Liver (tissue), 9 donors: ENCODE measurements around the gene CTSS. TPM values are rescaled to one million over a fixed set of nuclear protein-coding genes. Genes with fewer than 3 reads are reported as not detected.
"Not testable (repeated sequence)": the region's sequence is repeated elsewhere in the genome, so short reads cannot be mapped to it uniquely, and the experiment has no call there.

Experiments used
- DNase-seq: peaks from one replicate; pipeline ENCODE4 v3.0.0-alpha.2; 2017; ENCODE audit warnings: low spot score
- H3K27ac ChIP-seq, 2 donors: one replicate each; pipeline ENCODE4 v1.7.0; 2013; ENCODE audit warnings: inconsistent platforms in 2 of 2, low read length in 2 of 2, control low read depth in 1 of 2, low read depth in 1 of 2, mild to moderate bottlenecking in 1 of 2
- H3K27me3 ChIP-seq, 4 donors: one replicate each; pipeline versions ENCODE4 v1.6.1 to v1.7.0; 2013; ENCODE audit warnings: low read length in 3 of 4, inconsistent platforms in 1 of 4, mild to moderate bottlenecking in 1 of 4, moderate library complexity in 1 of 4; ENCODE audit not compliant: control insufficient read depth in 4 of 4, insufficient read depth in 4 of 4
- H3K36me3 ChIP-seq, 4 donors: one replicate each; pipeline versions ENCODE4 v1.6.1 to v1.7.0; 2013; ENCODE audit warnings: low read length in 3 of 4, mild to moderate bottlenecking in 3 of 4, low read depth in 1 of 4, moderate library complexity in 1 of 4; ENCODE audit not compliant: control insufficient read depth in 4 of 4, insufficient read depth in 3 of 4
- H3K4me1 ChIP-seq, 4 donors: one replicate each; pipeline versions ENCODE4 v1.6.1 to v1.7.0; 2013; ENCODE audit warnings: low read length in 3 of 4, mild to moderate bottlenecking in 3 of 4, moderate library complexity in 1 of 4; ENCODE audit not compliant: control insufficient read depth in 4 of 4, insufficient read depth in 4 of 4
- H3K4me3 ChIP-seq, 3 donors: one replicate each; pipeline versions ENCODE4 v1.6.1 to v1.7.0; 2013; ENCODE audit warnings: low read length in 3 of 3, control low read depth in 1 of 3, low read depth in 1 of 3, mild to moderate bottlenecking in 1 of 3
- H3K9ac ChIP-seq, 2 donors: one replicate each; pipeline ENCODE4 v1.7.0; 2013; ENCODE audit warnings: low read length in 2 of 2, mild to moderate bottlenecking in 2 of 2, moderate library complexity in 2 of 2, control low read depth in 1 of 2, low read depth in 1 of 2
- H3K9me3 ChIP-seq, 4 donors: one replicate each; pipeline versions ENCODE4 v1.6.1 to v1.7.0; 2013; ENCODE audit warnings: low read length in 3 of 4; ENCODE audit not compliant: control insufficient read depth in 4 of 4
- EGR1 ChIP-seq, 2 donors: IDR thresholded peaks; 2 replicates each; pipeline ENCODE4 v1.6.1; 2016 to 2018; ENCODE audit warnings: antibody characterized with exemption in 2 of 2, low read depth in 2 of 2
- FOXA1 ChIP-seq: IDR thresholded peaks from 2 replicates; pipeline ENCODE4 v1.6.1; 2016; ENCODE audit warnings: antibody characterized with exemption
- FOXA2 ChIP-seq: IDR thresholded peaks from 2 replicates; pipeline ENCODE4 v1.6.1; 2016; ENCODE audit warnings: antibody characterized with exemption
- GABPA ChIP-seq, 2 donors: IDR thresholded peaks in 1 of 2; conservative IDR thresholded peaks in 1 of 2; 2 replicates each; pipeline ENCODE4 v1.6.1; 2016; ENCODE audit warnings: antibody characterized with exemption in 2 of 2, mild to moderate bottlenecking in 1 of 2, moderate library complexity in 1 of 2
- HNF4A ChIP-seq, 2 donors: conservative IDR thresholded peaks; 2 replicates each; pipeline ENCODE4 v1.6.1; 2016; ENCODE audit warnings: antibody characterized with exemption in 2 of 2, mild to moderate bottlenecking in 2 of 2
- HNF4G ChIP-seq: IDR thresholded peaks from 2 replicates; pipeline ENCODE4 v1.6.1; 2016; ENCODE audit warnings: antibody characterized with exemption
- JUND ChIP-seq, 2 donors: IDR thresholded peaks; 2 replicates each; pipeline ENCODE4 v1.6.1; 2016; ENCODE audit warnings: antibody characterized with exemption in 2 of 2
- NR2F2 ChIP-seq: IDR thresholded peaks from 2 replicates; pipeline ENCODE4 v1.6.1; 2016; ENCODE audit warnings: antibody characterized with exemption
- RAD21 ChIP-seq, 2 donors: IDR thresholded peaks; 2 replicates each; pipeline ENCODE4 v1.6.1; 2016; ENCODE audit warnings: antibody characterized with exemption in 2 of 2, mild to moderate bottlenecking in 2 of 2
- RXRA ChIP-seq, 2 donors: IDR thresholded peaks; 2 replicates each; pipeline ENCODE4 v1.6.1; 2017 to 2018; ENCODE audit warnings: antibody characterized with exemption in 2 of 2, mild to moderate bottlenecking in 1 of 2
- SP1 ChIP-seq: IDR thresholded peaks from 2 replicates; pipeline ENCODE4 v1.6.1; 2018; ENCODE audit warnings: antibody characterized with exemption, mild to moderate bottlenecking
- TAF1 ChIP-seq: conservative IDR thresholded peaks from 2 replicates; pipeline ENCODE4 v1.6.1; 2016; ENCODE audit warnings: antibody characterized with exemption, mild to moderate bottlenecking
- YY1 ChIP-seq: IDR thresholded peaks from 2 replicates; pipeline ENCODE4 v1.6.1; 2016; ENCODE audit warnings: antibody characterized with exemption, mild to moderate bottlenecking
- WGBS: extraction: QIAGEN DNeasy Blood & Tissue Kit; methylation state at CpG from one replicate; pipeline ENCODE4 v1.1.7; 2013; 5-methylcytosine and 5-hydroxymethylcytosine counted together
- polyA plus RNA-seq, 2 donors: library from polyadenylated mRNA; stranded (reverse) in 1 of 2; unstranded in 1 of 2; fragments of 200-250 nt in 1 of 2; fragments of >200 nt in 1 of 2; fragmentation: Nextera tagmentation in 1 of 2; extraction: Ambion mirVana in 1 of 2; gene quantifications; one replicate each; pipeline versions ENCODE4 v1.2.1 to v1.2.3, GENCODE V29; 2013 to 2015
- total RNA-seq, 2 donors: library from RNA; depleted of rRNA; stranded (reverse); fragments of >200 nt; gene quantifications; one replicate each; pipeline ENCODE4 v1.2.3, GENCODE V29; 2014
- TF ChIP-seq, protein P1 (sequence below): IDR thresholded peaks from 2 replicates; pipeline ENCODE4 v1.6.1; 2016; ENCODE audit warnings: antibody characterized with exemption
- TF ChIP-seq, protein P2 (sequence below): IDR thresholded peaks from 2 replicates; pipeline ENCODE4 v1.6.1; 2016; ENCODE audit warnings: antibody characterized with exemption, mild to moderate bottlenecking
- TF ChIP-seq, protein P3 (sequence below): IDR thresholded peaks from 2 replicates; pipeline ENCODE4 v1.6.1; 2016; ENCODE audit warnings: antibody characterized with exemption
- TF ChIP-seq, protein P4 (sequence below): fragments of 150-350 bp; IDR thresholded peaks from 2 replicates; pipeline ENCODE4 v1.5.1; 2017; ENCODE audit warnings: improper control_type of control experiment, low read depth, low read length; ENCODE audit not compliant: missing input control
- donor health status: healthy.
- donor health status: healthy.
- donor health status: healthy.
- donor health status: healthy.
- donor health status: healthy.

CTSS gene
- total and polyA plus RNA-seq, 4 donors = 17.3 to 122 (median 62.4) TPM

DNA sequence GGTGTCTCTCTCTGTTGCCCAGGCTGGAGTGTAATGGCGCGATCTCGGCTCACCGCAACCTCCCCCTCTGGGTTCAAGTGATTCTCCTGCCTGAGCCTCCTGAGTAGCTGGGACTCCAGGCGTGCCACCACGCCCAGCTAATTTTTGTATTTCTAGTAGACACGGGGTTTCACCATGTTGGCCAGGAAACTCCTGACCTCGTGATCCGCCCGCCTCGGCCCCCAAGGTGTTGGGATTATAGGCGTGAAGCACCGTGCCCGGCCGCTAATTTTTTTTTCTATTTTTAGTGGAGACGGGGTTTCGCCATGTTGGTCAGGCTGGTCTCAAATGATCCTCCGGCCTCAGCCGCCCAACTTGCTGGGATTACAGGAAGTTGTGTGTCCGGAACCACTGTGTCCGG lies 45.5 kb downstream of the CTSS start:
- Histone ChIP-seq H3K27ac (no peak overlapping the region), H3K4me3 (no peak overlapping the region), H3K9ac (no peak overlapping the region), H3K27me3 (no peaks in the 10 kb centered on the region), H3K36me3 (no peaks in the 10 kb centered on the region), H3K9me3 (no peaks in the 10 kb centered on the region), H3K4me1 (no peaks in the 10 kb centered on the region)
- WGBS = 94% methylated on average over 21 of the region's 21 CpGs
- no peak for DNase-seq
- TF ChIP-seq EGR1 (IDR thresholded peaks at IDR 0.05; ENCODE audit: low read depth in 2 of 2) (no peak), RAD21 (IDR thresholded peaks at IDR 0.05) (no peak), FOXA1 (no peak), SP1 (no peak), GABPA (IDR thresholded peaks at IDR 0.05 in 1 of 2, conservative IDR thresholded peaks at IDR 0.05 in 1 of 2) (no peak), NR2F2 (no peak), JUND (IDR thresholded peaks at IDR 0.05) (no peak), RXRA (IDR thresholded peaks at IDR 0.05) (no peak), YY1 (no peak), HNF4A (conservative IDR thresholded peaks at IDR 0.05) (no peak), FOXA2 (no peak), HNF4G (no peak)
- TF ChIP-seq, protein P1, sequence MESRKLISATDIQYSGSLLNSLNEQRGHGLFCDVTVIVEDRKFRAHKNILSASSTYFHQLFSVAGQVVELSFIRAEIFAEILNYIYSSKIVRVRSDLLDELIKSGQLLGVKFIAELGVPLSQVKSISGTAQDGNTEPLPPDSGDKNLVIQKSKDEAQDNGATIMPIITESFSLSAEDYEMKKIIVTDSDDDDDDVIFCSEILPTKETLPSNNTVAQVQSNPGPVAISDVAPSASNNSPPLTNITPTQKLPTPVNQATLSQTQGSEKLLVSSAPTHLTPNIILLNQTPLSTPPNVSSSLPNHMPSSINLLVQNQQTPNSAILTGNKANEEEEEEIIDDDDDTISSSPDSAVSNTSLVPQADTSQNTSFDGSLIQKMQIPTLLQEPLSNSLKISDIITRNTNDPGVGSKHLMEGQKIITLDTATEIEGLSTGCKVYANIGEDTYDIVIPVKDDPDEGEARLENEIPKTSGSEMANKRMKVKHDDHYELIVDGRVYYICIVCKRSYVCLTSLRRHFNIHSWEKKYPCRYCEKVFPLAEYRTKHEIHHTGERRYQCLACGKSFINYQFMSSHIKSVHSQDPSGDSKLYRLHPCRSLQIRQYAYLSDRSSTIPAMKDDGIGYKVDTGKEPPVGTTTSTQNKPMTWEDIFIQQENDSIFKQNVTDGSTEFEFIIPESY = no peak
- TF ChIP-seq, protein P2, sequence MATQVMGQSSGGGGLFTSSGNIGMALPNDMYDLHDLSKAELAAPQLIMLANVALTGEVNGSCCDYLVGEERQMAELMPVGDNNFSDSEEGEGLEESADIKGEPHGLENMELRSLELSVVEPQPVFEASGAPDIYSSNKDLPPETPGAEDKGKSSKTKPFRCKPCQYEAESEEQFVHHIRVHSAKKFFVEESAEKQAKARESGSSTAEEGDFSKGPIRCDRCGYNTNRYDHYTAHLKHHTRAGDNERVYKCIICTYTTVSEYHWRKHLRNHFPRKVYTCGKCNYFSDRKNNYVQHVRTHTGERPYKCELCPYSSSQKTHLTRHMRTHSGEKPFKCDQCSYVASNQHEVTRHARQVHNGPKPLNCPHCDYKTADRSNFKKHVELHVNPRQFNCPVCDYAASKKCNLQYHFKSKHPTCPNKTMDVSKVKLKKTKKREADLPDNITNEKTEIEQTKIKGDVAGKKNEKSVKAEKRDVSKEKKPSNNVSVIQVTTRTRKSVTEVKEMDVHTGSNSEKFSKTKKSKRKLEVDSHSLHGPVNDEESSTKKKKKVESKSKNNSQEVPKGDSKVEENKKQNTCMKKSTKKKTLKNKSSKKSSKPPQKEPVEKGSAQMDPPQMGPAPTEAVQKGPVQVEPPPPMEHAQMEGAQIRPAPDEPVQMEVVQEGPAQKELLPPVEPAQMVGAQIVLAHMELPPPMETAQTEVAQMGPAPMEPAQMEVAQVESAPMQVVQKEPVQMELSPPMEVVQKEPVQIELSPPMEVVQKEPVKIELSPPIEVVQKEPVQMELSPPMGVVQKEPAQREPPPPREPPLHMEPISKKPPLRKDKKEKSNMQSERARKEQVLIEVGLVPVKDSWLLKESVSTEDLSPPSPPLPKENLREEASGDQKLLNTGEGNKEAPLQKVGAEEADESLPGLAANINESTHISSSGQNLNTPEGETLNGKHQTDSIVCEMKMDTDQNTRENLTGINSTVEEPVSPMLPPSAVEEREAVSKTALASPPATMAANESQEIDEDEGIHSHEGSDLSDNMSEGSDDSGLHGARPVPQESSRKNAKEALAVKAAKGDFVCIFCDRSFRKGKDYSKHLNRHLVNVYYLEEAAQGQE = no peak
- TF ChIP-seq, protein P3, sequence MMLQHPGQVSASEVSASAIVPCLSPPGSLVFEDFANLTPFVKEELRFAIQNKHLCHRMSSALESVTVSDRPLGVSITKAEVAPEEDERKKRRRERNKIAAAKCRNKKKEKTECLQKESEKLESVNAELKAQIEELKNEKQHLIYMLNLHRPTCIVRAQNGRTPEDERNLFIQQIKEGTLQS = no peak
- TF ChIP-seq, protein P4, sequence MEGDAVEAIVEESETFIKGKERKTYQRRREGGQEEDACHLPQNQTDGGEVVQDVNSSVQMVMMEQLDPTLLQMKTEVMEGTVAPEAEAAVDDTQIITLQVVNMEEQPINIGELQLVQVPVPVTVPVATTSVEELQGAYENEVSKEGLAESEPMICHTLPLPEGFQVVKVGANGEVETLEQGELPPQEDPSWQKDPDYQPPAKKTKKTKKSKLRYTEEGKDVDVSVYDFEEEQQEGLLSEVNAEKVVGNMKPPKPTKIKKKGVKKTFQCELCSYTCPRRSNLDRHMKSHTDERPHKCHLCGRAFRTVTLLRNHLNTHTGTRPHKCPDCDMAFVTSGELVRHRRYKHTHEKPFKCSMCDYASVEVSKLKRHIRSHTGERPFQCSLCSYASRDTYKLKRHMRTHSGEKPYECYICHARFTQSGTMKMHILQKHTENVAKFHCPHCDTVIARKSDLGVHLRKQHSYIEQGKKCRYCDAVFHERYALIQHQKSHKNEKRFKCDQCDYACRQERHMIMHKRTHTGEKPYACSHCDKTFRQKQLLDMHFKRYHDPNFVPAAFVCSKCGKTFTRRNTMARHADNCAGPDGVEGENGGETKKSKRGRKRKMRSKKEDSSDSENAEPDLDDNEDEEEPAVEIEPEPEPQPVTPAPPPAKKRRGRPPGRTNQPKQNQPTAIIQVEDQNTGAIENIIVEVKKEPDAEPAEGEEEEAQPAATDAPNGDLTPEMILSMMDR = no peak

DNA sequence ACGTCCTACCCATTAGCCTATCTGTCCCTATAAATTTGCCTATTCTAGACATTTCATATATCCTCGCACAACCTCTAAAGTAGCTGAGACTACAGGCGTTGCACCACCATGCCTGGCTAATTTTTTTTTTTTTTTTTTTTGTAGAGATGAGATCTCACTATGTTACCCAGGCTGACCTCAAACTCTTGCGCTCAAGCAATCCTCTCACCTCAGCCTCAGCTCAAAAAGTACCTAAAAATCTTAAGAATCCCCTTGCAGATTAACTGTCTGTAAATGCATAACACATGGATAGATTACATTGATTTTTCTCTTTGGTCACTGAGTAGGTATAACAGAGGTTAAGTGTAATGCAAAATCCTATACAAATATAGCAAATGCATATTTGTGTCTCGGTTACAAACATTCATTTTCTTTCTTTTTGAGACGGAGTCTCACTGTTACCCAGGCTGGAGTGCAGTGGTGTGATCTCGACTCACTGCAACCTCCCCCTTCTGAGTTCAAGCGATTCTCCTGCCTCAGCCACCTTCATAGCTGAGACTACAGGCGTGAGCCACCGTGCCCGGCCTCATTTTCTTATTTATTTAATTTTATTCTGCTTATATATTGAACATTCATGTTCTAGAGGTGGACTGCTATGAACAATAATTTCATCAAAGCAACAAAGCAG lies 47.2 kb downstream of the CTSS start:
- H3K27me3 ChIP-seq = no peaks in the 10 kb centered on the region
- TF ChIP-seq GABPA (IDR thresholded peaks at IDR 0.05 in 1 of 2, conservative IDR thresholded peaks at IDR 0.05 in 1 of 2) (no peak), TAF1 (no peak), FOXA1 (no peak), HNF4G (no peak), EGR1 (IDR thresholded peaks at IDR 0.05; ENCODE audit: low read depth in 2 of 2) (no peak), HNF4A (conservative IDR thresholded peaks at IDR 0.05) (no peak), FOXA2 (no peak), NR2F2 (no peak), JUND (IDR thresholded peaks at IDR 0.05) (no peak), YY1 (no peak)
- TF ChIP-seq, protein P4 = no peak
- TF ChIP-seq, protein P3 = no peak
- 84% methylated on average over 11 of the region's 11 CpGs for WGBS
- no peak overlapping the region for H3K4me3 ChIP-seq
- no peak overlapping the region for H3K9ac ChIP-seq
- H3K27ac ChIP-seq = no peak overlapping the region
- H3K9me3 ChIP-seq = no peaks in the 10 kb centered on the region
- H3K36me3 ChIP-seq = no peaks in the 10 kb centered on the region
- H3K4me1 ChIP-seq = no peaks in the 10 kb centered on the region
- DNase-seq = no peak

DNA sequence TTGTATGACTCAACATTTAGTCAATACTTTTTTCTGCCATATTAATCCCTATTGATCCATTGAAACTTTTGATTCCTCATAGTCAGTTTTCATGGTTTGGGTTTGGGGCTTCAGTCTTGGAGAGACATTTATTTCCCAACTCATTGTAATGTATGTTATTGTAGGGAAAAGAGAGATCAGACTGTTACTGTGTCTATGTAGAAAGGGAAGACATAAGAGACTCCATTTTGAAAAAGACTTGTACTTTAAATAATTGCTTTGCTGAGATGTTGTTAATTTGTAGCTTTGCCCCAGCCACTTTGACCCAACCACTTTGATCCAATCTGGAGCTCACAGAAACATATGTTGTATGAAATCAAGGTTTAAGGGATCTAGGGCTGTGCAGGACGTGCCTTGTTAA lies 56.5 kb downstream of the CTSS start:
- H3K27ac ChIP-seq, DNase-seq, H3K4me3 ChIP-seq, H3K4me1 ChIP-seq, H3K9me3 ChIP-seq, H3K9ac ChIP-seq, H3K36me3 ChIP-seq, H3K27me3 ChIP-seq: not testable (repeated sequence)
- WGBS = 96% methylated on average over 1 of the region's 1 CpG
